NCI-H446 treated with DMSO at 0.1 percent for 48 hours (cell line): ENCODE data around the gene AFF2.

Experiments used
- DNase-seq: peaks from one replicate; lab custom pipeline; 2025; lab: John Stamatoyannopoulos, UW

Gene AFF2

GRCh38 chrX:148536961-148537360 lies 36.5 kb downstream of the AFF2 start:
- no peak for DNase-seq

- no peak for DNase-seq
These were observed 37.3 kb downstream of the AFF2 start for GRCh38 chrX:148537556-148538182.

GRCh38 chrX:148538582-148538981 lies 38.2 kb downstream of the AFF2 start:
- DNase-seq = no peak

- DNase-seq = no peak
These were observed 39.7 kb downstream of the AFF2 start for GRCh38 chrX:148540114-148540513.

- no peak for DNase-seq
These were observed 40.5 kb downstream of the AFF2 start for GRCh38 chrX:148540671-148541583.

GRCh38 chrX:148541584-148541940 lies 41.1 kb downstream of the AFF2 start:
- DNase-seq = no peak

GRCh38 chrX:148542481-148543255 lies 42.3 kb downstream of the AFF2 start:
- DNase-seq = no peak

GRCh38 chrX:148552775-148553174 lies 52.4 kb downstream of the AFF2 start:
- no peak for DNase-seq

- no peak for DNase-seq
These were observed 54.7 kb downstream of the AFF2 start for GRCh38 chrX:148555101-148555500.

- DNase-seq = no peak
These were observed 55.3 kb downstream of the AFF2 start for GRCh38 chrX:148555571-148556243.

GRCh38 chrX:148556498-148556897 lies 56.1 kb downstream of the AFF2 start:
- DNase-seq = no peak

GRCh38 chrX:148562846-148563245 lies 62.4 kb downstream of the AFF2 start:
- DNase-seq = no peak

- DNase-seq = no peak
These were observed 66.8 kb downstream of the AFF2 start for GRCh38 chrX:148567229-148567628.

- no peak for DNase-seq
These were observed 67.4 kb downstream of the AFF2 start for GRCh38 chrX:148567779-148568178.

- no peak for DNase-seq
These were observed 68.3 kb downstream of the AFF2 start for GRCh38 chrX:148568763-148569162.

- no peak for DNase-seq
These were observed 71.9 kb downstream of the AFF2 start for GRCh38 chrX:148572337-148572736.

- DNase-seq = no peak
These were observed 72.7 kb downstream of the AFF2 start for GRCh38 chrX:148573119-148573518.

GRCh38 chrX:148574237-148574973 lies 74.0 kb downstream of the AFF2 start:
- DNase-seq = no peak

- DNase-seq = no peak
These were observed 76.0 kb downstream of the AFF2 start for GRCh38 chrX:148576396-148576795.

- DNase-seq = no peak
These were observed 77.3 kb downstream of the AFF2 start for GRCh38 chrX:148577741-148578140.

- no peak for DNase-seq
These were observed 79.6 kb downstream of the AFF2 start for GRCh38 chrX:148580016-148580415.
